ENCODE data around the gene MKX. TPM values are rescaled to one million over a fixed set of nuclear protein-coding genes. Genes with fewer than 3 reads are reported as not detected.

Gene MKX, protein sequence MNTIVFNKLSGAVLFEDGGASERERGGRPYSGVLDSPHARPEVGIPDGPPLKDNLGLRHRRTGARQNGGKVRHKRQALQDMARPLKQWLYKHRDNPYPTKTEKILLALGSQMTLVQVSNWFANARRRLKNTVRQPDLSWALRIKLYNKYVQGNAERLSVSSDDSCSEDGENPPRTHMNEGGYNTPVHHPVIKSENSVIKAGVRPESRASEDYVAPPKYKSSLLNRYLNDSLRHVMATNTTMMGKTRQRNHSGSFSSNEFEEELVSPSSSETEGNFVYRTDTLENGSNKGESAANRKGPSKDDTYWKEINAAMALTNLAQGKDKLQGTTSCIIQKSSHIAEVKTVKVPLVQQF
- total RNA-seq, result 0.55 TPM
- long read RNA-seq, partial matches to known transcripts, result 2 of 2 reads
- long read RNA-seq, other reads (novel, unspliced or antisense), result 0 of 2 reads

DNA sequence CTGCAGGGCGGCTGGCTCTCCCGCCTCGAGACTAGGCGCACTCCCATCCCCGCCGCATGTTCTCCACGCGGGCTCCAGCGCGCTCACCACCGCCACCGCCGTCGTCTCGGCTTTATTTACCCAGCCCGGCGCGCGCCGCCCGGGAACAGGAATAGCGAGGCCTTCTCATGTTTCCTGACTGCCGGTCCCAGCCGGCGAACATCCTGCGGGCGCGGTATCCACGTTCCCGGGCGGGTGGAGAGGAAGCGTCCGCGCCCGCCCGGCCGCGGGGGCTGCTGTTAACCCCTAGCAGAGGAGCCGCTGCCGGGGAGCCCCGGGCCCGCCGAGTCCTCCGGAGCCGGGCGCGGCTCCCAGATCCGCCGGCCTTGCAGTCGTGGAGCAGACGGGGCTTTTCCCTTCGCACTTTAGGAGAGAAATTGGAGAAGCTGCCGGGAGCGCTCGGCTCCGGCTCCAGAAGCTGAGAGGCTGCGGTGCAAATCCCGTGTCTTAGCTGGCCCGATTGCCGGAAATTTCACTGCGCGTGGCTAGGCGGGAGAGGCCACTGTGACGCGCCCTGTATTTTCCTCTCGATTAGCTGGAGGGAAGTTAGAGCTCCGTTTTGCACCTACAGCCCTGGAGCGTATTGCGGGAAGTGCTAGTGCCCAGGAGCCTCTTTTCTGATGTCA is at the start of gene MKX:
TSS of gene MKX (minus strand) at position 88 of the 665 bp plus-strand sequence. CDS start 2,404 bp downstream, outside the sequence.
- DNase-seq (ENCODE audit: low spot score), result no peak

DNA sequence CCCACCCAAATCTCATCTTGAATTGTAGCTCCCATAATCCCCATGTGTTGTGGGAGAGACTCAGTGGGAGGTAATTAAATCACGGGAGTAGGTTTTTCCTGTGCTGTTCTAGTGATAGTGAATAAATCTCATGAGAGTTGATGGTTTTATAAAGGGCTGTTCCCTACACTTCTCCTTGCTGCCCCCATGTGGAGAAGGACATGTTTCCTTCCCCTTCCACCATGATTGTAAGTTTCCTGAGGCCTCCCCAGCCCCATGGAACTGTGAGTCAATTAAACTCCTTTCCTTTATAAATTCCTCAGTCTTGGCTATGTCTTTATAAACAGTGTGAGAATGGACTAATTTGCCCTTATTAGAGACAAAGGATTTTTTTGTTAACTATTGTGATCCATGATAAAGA is 48.5 kb upstream of the MKX start:
- no peak for DNase-seq (ENCODE audit: low spot score)

DNA sequence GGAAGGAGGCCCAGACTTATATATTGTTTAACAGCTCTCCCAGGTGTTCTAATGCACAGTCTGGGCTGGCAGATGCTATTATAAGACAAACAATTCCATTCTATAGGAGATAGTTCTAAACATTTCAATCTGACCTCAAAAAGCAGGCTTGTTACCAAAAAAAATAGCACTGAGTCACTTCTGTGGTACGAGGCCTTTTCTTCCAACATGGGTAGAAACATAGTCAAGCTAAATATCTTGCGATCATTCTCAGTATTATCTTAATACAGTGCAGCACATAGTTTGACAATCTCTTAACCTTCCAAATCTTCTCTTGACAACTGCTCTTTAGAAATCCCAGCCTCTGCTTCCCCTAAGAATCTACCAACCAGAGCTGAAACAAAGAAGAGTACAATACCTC is 46.6 kb upstream of the MKX start:
- DNase-seq (ENCODE audit: low spot score), result no peak

DNA sequence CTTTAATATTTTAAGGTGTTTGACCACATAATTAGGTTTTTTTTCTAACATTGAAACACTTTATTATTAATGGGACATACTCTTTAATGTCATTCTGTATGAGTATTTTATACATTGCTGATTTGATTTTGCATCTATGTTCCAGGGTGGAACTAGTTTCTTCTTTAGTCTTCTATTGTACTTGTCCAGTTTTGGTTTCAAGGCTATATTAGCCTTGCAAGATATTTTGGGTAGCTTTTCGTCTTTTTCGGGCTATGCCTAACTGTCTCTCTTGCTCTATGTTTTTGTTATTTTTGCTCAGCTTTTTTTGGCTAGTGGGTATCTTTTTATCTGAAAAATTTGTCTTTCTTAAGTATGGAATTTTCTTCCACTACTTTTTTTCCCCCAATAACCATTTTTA is 38.7 kb upstream of the MKX start:
- no peak for DNase-seq (ENCODE audit: low spot score)

- DNase-seq (ENCODE audit: low spot score), result no peak
These were observed 38.0 kb upstream of the MKX start for GRCh38 chr10:27783660-27784059.

DNA sequence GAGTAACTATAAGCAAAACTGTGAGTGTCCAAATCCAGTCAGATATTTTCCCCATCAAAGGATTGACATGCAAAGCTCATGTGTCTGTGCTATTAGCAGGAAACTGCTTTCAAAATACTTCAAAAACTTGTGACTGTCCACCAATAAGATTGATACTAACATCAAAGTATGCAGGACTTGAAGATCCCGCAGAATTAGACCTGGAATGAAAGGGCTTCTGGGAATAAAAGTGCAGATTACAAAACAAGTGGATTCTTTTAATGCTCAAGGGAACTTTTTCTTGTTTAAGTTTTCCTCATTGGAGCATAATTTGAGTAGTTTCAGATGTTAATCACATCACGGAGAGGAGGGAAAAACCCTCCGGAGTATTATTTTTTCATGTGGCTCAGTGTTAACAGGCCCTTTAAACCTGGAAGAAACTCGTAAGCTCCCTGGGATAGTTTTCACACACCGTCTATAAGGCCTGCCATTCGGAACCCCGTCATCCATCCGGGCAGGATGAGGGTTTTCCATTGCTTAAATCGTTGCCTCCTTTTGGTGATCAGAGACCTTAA is 33.9 kb upstream of the MKX start:
- no peak for DNase-seq (ENCODE audit: low spot score)

DNA sequence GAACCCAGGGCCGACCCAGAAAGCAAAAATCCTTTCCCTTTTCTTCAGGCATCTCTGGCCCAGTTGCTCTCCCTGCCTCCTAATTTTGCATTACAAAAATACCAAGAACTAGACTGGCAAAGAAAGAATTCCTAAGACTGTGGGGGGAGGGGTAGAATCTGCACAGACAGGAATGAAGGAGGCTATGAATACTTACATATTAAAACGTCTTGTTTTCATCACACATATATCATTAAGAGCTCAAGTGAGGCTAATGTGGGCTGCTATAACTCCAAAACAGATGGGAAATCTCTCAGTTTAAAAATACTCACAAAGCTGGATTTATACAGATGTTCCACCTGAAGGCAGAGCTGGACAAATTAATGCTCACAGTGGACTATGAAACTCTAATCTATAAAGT is 29.2 kb upstream of the MKX start:
- no peak for DNase-seq (ENCODE audit: low spot score)

DNA sequence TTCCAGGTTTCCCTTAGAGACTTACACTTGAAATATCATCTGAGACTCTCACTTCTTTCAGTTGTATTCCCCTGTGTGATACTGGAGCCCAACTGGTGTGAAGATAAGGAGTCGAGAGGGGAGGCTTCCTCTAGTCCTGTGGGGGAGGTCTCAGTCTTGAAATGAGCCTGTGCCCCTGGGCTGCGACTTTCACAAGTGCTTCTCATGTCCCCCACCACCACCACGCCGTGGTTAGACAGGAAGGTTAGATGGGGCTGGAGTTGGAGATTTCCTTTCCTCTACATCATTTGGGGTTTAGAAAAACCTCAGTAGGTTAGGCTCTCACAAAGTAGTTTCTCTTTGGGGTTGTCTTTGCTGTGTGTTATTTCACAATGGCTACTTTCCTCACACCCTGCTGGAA is 25.6 kb upstream of the MKX start:
- no peak for DNase-seq (ENCODE audit: low spot score)

DNA sequence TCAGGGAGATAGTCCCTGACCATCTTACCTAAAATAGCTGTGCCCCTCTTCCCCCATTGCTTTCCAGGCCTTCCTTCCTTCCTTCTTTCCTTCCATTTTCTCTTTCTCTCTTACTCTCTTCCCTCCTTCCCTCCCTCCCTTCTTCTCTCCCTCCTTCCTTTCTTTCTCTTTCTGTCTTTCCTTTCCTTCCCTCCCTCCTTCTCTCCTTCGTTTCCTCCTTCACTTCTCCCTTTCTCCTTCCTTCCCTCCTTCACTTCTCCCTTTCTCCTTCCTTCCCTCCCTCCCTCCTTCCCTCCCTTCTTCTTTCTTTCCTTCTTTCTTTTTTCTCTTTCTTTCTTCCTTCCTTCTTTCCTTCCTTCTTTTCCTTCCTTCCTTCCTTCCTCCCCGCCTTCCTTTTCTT is 24.6 kb upstream of the MKX start:
- DNase-seq (ENCODE audit: low spot score), result no peak

DNA sequence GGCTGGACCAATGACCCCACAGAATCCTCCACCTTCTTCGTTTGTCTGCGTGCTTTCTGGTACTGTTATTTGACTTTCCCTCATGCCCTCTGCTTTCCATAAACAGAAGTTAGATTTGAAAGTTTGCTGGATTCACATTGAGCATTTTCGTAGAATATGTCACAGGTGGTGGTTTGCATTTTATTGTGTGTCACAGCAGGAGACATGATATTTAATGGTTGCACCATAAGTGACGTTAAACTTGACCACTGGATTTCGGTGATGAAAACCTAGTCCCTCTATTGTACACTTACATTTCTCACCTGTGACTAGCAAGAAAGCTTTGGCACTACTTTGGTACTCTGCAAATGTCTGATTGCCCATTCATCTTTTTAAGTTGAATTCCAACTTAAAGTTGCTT is 15.2 kb upstream of the MKX start:
- no peak for DNase-seq (ENCODE audit: low spot score)

DNA sequence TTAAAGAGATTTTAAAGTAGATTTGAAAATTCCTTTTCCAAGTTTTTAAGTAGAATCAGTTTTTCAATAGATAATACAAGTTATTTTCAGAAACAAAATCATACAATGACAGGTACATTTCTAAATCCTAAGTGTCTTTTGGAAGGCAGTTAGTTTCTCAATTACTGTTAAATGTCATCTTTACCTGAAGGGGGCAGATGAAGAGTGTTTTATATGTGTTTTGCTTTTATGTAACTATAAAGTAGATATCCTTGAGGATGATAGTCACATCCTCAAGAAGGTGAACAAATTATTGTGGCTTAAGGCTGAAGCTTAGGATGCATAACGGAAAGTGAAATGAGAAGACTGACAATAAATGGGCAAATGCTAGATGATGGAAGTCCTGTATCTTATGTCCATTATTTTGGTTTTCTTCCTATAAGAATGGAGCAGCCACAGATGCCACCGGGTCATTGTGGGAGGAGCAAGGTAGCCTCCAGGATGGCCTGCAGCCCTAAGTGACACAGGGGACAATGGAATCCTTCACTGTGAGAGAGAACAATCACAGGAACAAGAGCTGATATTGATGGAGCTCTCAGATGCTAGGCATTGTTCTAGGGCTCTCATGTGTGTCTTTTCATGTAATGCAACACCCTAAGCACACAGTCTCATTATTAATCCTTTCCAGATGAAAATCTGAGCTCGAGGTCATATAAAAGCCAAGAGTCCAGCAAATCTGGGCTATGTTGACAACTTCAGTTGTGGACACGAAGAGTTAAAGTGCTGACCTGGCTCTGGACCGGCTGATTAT is 14.1 kb upstream of the MKX start:
- DNase-seq (ENCODE audit: low spot score), result no peak

- DNase-seq (ENCODE audit: low spot score), result no peak
These were observed 7.1 kb upstream of the MKX start for GRCh38 chr10:27752673-27753237.

DNA sequence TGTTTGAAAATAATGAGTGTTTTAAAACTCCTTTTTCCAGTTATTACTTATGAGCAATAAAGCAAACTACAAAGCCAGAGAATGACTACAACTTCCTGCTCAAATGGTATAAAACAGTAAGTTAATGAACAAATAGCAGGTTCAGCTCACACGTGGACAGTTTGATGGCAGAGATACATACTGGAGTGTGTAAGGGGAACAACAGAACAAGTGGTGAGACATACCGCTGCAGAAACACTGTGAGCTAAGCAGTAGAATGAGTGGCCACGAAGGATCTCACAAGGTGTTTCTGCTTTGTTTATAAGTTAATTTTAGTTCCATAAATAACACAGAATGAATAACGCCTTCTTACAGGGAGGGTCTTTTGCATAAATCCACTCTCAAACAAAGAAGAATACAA is 3.0 kb upstream of the MKX start:
- no peak for DNase-seq (ENCODE audit: low spot score)

GRCh38 chr10:27747096-27747451 is 1.5 kb upstream of the MKX start:
- DNase-seq (ENCODE audit: low spot score), result no peak

DNA sequence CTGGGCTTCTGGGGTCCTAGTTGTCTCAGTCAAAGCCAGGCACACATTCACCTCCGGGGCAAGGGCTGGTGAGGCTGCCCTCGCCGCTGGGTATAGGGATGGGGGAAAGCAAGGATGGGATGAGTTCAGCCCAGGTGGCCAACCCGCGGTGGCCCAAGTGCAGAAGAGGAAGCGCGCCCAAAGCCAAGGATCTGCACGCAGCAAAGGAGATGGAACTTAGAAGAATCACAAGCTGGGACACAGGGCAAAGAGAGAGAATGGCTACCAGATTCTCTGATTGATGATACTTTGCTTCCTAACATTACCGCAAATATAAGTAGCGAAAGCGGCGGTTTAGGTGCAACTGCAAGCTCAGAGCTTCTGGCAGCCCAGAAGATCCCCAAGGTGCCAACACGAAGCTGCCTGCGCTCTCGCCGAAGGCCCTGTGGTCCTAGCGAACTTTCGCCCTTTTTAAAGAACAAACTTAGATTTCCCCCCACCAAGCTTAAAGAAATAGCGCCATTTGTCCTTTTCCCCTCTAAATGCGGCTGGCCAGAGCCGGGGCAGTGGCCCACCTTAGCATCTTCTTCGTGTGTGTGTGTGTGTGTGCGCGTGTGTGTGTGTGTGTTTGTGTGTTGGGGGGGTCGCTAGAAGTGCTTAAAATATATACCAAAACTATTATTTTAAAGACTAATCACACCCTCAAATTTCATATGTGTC is 927 bp upstream of the MKX start:
- DNase-seq (ENCODE audit: low spot score), result no peak

GRCh38 chr10:27744802-27745731 is 552 bp downstream of the MKX start:
- no peak for DNase-seq (ENCODE audit: low spot score)

GRCh38 chr10:27743877-27744801 is 1.5 kb downstream of the MKX start:
- DNase-seq (ENCODE audit: low spot score), result no peak

DNA sequence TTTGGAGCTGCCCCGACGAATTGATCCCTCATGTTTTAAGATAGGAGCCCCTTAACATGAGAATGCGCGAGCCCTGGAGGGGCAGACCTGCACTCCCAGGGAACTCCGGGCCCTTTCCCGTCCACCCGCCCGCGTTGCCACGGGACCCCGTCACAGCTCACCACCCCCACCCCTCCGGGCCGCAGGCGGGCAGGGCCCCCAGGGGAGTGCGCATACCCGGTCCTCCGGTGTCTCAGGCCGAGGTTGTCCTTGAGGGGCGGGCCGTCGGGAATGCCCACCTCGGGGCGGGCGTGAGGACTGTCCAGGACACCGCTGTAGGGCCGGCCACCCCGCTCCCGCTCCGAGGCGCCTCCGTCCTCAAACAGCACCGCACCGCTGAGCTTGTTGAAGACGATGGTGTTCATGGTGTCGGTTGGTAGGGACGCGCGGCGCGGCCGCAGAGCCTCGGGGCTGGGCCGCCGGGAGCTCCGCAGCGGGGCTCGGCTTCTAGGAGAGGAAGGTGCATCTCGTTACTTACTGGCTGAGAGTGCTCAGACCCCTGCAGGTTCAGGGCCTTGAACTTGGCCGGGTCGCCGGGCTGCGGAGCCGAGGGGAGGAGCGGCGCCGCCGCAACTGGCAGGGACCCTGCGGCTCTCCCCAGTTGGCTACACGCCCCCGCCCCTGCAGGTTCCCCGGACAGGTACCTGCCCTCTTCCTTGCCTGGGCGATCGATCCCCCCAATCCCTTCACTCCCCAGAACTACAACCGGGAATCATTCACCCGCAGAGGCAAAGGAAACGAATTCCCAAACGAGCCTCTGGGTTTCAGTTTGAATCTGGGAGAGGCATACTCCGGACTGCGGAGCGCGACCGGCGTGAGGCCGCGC is 2.4 kb downstream of the MKX start:
- DNase-seq (ENCODE audit: low spot score), result no peak

Measured in mesenteric fat pad (tissue), 1 donor.